Activated CD8-positive, alpha-beta memory T cell treated with anti-CD3 and anti-CD28 coated beads for 48 hours (primary cell): ENCODE results near the gene TFB1M.
"Not testable (repeated sequence)": the region's sequence is repeated elsewhere in the genome, so short reads cannot be mapped to it uniquely, and the experiment has no call there.

Experiments used
- DNase-seq, 3 experiments: peaks; one replicate each; pipeline ENCODE4 v3.0.0-alpha.2; 2020; ENCODE audit warnings: low read depth in 2 of 3, low spot score in 2 of 3

TFB1M gene

GRCh38 chr6:155330133-155330734, 15.9 kb upstream of the TFB1M start:
- DNase-seq = no peak

- DNase-seq = no peak
Observed at GRCh38 chr6:155329460-155330132, 15.3 kb upstream of the TFB1M start.

DNA sequence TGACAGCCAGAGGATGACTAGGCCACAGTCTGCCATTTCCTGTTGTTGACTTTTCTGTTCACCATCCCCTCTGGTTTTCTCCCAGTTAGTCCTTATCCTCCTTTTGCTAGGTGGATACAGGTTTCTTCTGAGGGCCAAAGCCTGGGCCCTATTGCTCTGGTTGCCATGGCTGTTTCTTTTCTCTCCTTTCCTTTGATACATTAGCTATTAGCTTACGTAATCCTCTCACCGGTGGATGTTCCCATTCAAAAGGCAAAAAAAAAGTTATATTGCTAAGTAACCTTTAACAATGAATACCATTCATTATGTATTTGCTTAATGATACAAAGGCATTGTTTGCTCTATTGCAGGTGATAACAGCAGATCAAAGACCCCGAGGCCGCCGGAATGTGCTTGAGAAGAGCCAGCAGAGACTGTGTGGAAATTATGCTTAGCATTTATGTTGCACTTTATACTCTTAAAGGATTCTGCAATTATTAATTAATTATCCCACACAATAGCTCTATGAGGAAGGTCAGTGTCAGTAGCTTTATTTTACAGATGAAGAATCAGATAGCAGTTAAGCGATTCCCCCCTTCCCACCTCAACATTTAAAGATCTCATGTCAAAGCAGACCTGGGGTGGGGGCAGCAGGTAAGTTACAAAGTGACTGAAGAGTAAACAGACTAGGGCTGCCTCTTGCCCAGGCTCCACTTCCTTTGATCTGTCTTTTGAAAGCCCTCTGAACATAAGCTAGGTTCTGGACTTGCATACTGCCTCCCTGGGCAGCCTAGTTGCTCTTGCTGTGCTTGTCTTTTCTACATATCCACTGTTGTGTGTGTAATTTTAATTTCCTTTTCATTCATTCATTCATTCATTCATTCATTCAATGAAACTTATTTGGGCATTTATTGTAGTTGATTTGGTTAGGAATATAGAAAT, 14.5 kb upstream of the TFB1M start:
- DNase-seq = no peak

DNA sequence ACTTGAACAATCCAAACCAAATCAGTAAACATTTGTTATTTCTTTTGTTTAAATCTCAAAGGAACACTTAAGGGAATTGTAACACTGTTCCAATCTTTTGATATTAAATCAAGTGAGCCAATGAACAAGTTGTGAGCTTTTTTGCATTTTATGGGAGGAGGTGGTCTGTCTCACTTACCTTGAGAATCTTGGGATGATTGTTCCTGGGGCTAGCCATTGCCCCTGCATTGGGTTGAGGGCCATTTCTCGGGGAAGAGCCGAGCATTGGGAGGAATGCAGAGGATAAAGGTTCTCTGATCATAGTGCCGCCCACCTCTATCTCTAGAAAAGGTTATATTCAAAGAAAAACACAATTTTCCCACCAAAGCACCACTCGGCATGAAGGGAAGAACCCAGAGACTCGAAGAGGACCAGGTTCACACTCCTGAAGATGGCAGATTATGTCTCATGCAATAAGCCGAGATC, 13.8 kb upstream of the TFB1M start:
- DNase-seq = no peak

DNA sequence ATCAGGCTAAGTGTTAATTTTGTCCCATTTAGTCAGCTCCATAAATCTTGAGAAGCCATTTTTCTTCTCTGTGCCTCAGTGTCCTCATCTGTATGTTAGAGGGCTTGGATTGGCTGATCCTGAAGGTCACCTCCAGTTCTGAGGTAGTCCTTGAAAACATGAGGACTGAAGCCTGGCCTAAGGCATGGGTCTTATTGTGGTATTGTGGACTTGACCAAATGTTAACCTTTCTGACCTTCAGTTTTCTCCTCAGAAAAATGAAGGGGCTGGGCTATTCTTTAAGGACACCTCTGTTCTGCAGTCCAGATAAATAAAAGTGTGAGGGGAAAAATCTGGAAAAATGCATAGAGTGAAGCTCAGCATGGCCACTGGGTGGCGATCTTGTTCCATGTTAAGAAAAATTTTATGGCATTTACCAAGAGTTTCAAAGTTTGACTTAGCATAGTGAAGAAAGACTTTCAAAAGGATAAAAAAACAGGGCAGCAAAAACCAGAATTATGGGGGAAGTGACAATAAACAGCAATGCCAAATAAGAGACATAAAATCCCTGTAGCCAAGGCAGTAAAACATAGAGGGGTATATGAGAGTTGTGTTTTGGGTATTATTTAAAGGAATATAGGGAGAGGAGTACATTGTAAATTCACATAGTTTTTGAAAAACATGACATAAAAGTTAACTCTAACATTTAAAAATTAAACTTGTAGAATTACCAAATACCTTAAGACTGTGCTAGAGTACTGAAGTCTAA, 13.2 kb upstream of the TFB1M start:
- peak in 1 of 3 experiments; percentile 43 for DNase-seq

DNA sequence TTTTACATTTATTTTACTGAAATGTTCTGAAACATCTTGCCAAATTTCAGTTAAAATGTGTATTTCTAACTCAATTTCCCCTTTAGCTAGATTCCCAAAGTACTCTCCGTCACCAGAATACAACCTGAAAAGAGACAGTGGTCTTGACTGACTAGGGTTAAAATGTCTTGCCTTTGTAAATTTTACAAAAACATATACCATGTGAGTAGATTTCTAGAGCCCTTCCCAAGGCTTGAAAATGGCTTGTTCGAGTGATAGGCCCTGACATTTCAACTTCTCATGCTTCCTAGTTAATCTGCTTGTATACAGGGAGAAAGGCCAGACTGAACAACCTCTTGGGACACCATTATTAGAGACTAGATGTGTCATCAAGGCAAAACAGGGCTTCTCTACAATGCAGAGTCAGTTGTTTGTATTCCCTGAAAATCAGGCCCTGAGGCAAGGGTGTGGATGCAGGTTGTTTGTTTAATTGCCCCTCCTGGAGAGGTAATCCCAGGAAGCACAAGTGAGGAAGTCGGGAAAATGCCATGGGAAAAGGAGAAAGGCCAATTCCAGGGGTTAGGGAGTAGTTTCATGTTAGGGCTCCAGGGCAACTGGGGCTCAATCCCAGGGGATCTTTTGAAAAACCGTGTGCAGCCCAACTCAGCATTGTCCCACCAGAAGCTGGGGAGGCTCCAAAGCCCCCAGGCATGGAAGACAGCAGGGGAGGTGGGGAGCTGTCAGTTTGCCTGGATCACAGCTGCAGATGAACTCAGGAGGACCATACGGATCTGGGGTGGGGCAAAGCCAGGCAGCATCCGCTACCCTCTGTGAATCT, 11.6 kb upstream of the TFB1M start:
- no peak for DNase-seq

- DNase-seq = no peak
Observed at GRCh38 chr6:155324993-155325392, 10.7 kb upstream of the TFB1M start.

GRCh38 chr6:155324172-155324571, 9.9 kb upstream of the TFB1M start:
- DNase-seq = no peak

GRCh38 chr6:155319902-155320301, 5.6 kb upstream of the TFB1M start:
- no peak for DNase-seq

- DNase-seq = no peak
Observed at GRCh38 chr6:155317186-155317585, 2.9 kb upstream of the TFB1M start.

- DNase-seq = no peak
Observed at GRCh38 chr6:155316419-155316818, 2.1 kb upstream of the TFB1M start.

DNA sequence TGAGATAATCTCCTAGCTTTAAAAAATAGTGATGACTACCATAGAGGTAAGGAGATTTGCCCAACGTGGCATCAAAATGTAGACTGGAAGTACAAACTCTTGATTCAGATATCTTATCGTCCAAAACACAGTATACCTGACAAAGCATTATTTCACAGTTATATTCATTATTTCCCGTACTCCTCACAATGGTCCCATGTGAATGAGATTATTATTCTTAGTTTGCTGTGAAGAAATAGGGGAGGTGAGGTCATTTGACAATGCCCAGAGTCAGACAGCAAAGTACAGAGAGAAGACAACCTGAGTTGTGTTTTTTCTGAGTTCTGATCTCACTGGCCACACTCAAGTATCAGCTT, 1.2 kb upstream of the TFB1M start:
- no peak for DNase-seq

DNA sequence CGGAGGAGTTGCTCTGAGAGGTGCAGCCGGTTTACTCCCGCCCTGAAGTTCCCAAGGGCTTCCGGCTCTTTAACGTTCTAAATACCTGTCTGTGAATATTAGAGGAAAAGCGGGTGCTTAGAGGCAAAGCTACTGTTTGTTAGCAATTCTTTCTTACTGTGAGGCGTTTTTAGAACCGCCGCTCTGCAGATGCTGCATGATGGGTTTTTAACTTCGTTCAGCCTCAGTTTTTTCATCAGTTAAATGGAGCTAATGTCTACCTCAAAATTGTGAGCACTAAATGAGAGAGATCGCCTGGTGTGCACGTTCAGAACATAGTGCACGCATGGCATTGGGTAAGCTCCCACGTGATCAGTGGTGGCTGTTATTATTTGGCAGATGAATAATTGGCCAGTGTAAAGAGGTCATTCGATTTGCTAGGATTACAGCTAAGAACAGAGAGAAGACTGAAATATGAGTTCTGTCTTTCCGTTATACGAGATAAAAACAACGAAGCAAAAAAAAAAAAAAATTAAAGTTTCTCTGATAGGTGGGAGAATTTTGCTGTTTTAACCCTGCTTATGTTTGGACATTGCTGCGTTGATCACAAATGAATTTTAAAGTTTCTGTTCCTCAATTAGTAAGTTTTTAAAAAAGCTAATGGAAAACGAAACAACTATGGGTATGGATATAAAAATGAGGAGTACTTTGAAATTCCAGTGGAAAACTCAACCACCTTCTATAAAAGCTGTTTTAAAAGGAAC, 660 bp upstream of the TFB1M start:
- peak in 1 of 3 experiments; percentile 32 for DNase-seq

GRCh38 chr6:155313602-155314091, 637 bp downstream of the TFB1M start:
- peak in 1 of 3 experiments; percentile 10 for DNase-seq

- DNase-seq = not testable (repeated sequence)
Observed at GRCh38 chr6:155312950-155313349, 1.3 kb downstream of the TFB1M start.

DNA sequence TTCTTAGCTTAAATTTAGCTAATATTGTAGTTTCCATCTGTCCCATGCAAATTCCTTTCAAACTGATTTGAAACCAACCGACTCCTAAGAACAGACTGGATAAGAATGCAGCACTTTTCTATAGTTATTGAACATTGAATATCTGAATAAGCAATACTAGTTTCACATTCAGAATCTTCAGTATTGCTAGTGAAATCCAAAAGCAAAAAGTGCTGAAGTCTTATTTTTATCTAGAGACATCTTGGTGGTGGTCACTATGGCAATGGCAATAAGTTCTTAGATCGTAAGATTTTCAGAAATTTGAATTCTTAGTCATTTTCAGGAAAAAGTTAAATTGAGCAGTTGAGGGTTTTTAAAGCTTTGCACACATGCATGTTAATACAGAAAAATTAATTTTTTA, 2.7 kb downstream of the TFB1M start:
- no peak for DNase-seq

DNA sequence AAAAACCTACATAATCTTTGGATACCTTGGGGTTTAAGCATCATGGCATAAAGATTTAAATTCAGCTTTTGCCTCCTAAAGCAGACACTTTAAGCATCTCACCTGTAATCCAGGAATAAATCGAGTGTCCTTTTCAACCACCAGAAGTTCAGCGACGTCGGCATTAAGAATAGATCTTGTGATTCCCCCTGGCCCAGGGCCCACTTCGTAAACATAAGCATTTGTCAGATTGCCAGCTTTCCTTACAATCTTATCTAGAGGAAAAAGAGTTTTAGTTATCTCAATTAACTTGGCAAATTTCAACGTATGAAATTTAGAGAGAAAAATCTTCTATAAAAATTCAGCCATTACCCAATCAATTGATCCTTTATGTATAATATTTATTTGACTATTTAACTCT, 3.2 kb downstream of the TFB1M start:
- DNase-seq = no peak

DNA sequence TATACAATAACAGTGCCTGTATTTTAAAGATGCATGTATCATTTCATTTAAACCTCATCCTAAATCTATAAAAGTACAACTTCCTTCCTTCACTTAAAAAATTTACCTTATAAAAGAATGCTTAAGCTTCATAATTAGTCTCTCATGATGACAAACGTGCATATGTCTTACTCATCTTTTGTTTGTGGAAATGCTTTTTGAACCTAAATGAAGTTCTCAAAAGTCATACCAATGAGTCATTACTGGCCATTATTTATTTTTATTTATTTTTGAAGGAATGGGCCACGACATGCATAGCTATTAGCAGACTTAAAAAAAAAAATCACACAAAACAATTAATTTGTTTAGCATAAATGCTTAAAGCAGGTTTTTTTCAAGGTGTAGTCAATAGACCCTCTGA, 3.7 kb downstream of the TFB1M start:
- no peak for DNase-seq

DNA sequence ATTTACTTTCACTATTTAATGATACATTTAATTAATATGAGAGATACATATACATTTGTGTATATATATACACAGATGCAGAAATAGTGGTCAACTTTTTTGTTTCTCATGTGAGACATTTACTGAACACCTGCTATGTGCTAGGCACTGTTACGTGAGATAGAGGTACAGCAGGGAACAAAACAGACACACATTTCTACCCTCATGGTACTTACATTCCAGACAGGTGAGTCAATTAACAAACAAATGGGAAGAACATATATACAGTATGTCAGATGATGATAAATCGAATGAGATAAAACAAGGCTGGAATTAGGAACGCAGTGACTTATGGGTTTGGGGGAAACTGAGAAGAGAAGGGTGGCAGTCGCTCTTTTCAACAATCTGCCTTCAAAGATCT, 5.1 kb downstream of the TFB1M start:
- no peak for DNase-seq

DNA sequence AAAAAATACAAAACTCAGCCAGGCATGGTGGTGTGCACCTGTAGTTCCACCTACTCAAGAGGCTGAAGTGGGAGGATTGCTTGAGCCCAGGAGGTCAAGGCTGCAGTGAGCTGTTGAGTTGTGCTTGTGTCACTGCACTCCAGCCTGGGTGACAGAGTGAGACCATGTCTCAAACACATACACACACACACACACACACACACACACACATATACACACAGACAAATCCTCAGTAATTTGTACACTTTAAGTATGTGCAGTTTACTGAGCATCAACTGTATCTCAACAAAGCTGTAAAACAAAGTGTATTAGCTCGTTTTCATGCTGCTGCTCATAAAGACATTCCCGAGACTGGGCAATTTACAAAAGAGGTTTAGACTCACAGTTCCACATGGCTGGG, 7.3 kb downstream of the TFB1M start:
- DNase-seq = no peak
